Measurements from ENCODE around the gene IL31. TPM values are rescaled to one million over a fixed set of nuclear protein-coding genes. Genes with fewer than 3 reads are reported as not detected.

IL31 gene
- total RNA-seq, 1 experiment from 2014 or later: not detected

DNA sequence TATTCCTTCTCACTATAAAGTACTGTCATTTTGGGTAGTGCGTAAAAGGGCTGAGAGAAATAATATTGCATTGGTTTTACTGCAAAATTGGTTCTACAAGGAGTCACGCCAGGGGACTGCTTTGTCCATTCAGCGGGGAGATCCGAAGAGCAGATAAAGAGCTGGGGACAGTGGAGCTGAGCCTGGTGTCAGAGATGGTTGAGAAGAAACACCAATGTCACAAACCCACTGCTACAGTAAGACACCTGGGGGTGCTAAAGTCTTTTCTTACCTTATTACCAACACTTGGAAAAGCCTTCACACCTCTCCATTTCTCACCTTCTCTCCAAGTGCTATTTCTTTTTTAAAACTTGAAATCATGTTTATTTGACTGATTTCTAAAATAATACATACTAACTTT, 14.1 kb downstream of the IL31 start:
- no peak for DNase-seq (ENCODE audit: extremely low read depth, low read depth)

DNA sequence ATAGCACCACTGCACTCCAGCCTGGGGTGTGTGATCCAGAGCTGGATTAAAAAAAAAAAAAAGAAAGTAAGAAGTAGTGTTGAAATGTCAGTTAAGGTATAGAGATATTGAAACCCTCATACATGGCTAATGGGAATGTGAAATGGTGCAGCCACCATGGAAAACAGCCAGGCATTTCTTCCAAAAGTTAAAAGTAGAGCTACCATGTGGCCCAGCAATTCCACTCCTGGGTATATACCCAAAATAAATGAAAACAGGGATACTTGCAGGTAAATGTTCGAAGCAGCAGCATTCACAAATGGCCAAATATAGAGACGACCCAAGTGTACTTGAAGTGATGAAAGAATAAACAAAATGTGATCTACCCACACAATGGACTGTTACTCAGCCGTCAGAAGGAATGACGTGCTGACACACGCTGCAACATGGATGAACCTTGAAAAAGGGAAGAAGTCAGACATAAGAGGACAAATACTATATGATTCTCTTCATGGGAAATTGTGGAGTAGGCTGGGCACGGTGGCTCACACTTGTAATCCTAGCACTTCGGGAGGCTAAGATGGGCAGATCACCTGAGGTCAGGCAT, 15.2 kb downstream of the IL31 start:
- no peak for DNase-seq (ENCODE audit: extremely low read depth, low read depth)

DNA sequence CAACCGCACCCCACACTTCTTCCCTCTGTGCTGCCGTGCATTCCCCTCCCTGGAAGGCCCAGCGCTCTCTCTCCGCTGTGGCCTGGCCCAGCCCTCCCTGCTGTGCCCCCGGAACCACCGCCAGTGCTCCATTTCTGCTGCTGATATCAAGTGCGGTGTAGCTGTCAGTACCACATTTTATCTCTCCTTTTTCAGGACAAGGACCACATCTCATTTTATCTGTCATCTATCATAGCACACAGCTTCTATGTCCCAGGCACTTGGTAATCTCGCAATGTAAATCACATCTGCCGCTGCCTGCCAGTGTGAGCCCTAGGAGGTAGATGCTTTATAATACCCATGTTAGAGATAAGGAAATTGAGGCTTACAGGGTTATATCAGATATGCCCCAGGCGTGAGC, 18.3 kb downstream of the IL31 start:
- no peak for DNase-seq (ENCODE audit: extremely low read depth, low read depth)

DNA sequence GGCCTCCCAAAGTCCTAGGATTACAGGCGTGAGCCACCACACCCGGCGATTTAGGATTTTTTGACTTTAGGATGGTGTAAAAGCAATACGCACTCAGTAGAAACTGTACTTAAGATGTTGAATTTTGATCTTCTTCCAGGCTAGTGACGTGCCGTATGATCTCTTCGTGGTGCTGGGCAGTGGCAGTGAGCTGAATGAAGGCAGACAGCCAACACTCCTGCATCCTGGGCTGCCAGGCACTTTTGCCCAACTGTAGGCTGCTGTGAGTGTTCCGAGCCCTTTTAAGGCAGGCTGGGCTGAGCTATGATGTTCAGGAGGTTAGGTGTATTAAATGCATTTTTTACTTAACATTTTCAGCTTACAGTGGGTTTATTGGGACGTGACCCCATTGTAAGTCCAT, 21.3 kb downstream of the IL31 start:
- DNase-seq (ENCODE audit: extremely low read depth, low read depth): no peak

DNA sequence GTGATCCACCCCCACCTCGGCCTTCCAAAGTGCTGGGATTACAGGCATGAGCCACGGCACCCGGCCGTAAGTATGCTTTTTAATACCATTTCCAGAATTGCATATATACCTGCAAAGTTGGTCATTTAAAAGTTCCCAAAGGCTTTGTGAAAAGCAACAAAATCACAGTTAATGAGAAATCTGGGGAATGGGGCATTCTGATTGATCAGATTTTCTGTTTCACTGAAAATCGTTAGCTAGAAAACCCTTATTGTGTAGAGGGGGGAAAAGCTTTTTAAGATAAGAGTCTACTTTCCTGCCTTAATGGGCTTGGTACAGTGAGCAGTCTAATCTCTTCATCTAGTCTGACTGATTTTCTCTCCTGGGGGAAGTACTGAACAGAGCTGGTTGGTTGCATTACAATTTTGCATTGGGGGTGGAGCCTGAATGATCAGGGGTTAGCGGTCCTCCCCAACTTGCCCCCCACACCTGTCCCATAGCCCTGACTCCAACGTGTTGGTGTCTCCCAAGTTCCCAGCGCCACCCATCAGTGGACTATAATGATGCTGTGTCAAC, 23.8 kb downstream of the IL31 start:
- no peak for DNase-seq (ENCODE audit: extremely low read depth, low read depth)

DNA sequence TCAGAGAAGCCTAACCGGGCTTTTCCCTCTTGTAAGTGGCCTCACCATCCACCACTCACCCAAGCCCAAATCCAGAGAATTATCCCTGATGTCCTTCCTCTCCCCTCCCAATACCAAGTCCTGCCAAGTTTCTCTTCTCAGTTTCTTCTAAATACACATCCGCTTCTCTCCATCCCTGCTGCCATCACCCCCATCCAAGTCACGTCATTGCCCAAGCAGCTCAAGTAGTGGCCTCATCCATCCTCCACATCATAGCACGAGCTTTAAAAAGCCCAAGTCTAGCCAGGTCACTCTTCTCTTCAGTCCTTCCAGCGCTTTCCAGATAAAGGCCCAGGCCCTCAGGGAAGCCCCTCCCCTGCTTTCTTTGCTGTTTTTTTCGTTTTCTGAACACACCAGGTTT, 25.4 kb downstream of the IL31 start:
- DNase-seq (ENCODE audit: extremely low read depth, low read depth): no peak

DNA sequence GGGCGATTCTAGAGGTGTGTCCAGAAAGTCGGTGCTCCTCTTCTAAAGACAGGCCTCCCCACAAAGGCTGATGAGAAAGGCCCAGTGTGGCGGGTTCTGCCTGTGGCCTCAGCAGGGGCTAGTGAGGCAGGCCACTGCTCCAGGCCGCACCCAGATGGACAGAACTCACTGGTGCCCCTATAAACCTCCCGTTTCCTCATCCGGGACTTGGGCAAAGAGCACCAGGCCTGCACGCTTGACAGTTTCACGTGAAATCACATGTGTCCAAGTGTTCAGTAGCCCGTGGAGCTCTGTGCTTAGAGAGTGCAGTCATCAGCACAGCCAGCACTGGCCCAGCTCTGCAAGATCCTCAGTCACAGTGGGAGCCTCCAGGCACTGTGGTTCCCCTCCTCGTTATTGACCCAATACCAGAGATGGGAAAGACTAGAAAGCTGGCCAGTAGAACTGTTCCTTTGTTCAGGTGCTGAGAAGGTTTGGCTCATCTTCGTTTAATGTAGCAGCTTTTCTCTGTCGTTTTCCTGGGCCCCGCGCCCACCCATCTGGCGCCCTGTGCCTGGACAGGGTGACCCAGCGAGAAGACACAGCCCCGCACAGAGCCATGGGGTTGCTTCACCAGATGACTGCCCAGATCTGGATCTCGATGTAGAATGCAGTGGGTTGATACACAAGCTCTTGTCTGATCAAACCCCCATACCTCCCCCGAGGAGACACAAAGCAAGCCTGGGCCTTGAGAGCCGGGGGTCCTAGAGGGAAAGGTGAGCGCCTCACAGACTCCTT, 26.3 kb downstream of the IL31 start:
- DNase-seq (ENCODE audit: extremely low read depth, low read depth): no peak

DNA sequence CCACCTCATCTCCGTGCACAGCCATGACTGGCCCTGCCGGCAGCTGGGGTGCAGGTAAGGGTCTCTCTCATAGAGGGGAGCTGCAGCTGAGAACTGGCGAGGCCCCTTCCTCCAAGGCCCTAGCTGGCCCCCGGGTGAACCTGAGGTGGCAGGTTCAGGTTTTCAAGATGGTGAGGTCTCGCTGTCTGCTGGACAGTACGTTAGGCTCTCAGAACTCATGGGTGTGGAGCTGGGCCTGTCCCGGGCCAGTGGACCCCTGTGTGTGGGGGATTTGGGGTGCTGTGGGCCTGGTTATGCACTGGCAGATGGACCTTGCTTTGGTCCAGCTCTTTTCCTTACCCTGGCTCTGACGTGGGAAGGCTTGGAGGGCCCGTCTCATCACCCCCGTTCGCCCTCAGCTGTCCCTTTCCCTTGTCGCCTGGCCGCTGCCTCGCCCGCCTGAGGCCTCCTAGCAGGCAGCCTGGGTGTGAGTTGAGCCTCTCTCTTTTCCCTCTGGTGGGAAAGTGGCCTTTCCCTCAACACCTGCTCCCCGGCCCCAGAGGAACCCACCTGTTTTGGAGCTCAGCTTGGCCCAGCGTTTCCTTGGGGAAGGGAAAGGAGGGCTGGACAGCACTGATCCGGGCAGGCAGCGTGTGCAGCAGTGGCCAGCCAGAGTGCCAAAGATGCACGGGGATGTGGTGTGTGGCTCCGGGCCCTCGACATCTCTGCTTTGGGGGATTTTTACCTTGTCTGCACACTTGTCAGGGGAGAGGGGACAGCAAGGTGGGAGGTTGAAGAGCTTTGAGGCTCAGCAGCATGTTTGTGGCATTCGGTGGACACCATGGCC, 28.3 kb downstream of the IL31 start:
- no peak for DNase-seq (ENCODE audit: extremely low read depth, low read depth)

DNA sequence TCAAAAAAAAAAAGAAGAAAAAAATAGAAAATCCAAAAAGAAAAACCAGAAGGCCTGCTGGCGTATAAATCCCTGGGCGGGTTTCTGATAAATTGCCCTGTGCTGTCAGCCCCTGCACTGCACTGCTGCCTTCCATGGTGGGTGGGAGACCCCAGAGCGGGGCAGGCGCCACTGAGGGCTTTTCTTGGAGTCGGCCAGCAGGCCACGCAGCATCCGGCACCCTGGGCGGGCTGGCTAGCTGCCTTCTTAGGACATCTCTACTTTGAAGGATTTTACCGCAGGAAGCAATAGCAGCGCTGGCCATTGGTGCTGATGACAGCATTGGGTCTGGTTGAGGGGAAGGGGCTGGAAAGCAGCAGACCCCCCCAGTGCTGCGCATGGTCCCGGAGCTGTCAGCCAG, 29.1 kb downstream of the IL31 start:
- no peak for DNase-seq (ENCODE audit: extremely low read depth, low read depth)

DNA sequence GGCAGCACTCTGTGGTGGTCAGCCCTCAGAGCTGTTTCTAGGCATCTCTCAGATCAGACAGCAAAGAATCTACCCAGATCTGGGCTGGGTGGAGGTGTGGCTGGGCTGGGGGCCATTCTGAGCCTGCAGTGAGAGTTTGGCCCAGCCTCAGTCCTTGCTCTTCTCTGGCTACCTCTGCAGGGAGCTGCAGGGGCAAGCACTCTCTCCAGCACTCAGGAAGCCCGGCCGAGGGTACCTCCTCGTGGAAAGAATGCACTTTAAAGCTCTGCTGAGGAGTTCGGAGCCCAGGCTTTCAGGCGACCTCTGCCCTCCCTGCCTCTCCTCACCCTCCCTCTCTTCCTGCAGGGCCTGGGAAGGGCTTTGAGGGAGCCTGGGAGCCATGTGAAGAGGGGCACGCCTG, 31.2 kb downstream of the IL31 start:
- no peak for DNase-seq (ENCODE audit: extremely low read depth, low read depth)

DNA sequence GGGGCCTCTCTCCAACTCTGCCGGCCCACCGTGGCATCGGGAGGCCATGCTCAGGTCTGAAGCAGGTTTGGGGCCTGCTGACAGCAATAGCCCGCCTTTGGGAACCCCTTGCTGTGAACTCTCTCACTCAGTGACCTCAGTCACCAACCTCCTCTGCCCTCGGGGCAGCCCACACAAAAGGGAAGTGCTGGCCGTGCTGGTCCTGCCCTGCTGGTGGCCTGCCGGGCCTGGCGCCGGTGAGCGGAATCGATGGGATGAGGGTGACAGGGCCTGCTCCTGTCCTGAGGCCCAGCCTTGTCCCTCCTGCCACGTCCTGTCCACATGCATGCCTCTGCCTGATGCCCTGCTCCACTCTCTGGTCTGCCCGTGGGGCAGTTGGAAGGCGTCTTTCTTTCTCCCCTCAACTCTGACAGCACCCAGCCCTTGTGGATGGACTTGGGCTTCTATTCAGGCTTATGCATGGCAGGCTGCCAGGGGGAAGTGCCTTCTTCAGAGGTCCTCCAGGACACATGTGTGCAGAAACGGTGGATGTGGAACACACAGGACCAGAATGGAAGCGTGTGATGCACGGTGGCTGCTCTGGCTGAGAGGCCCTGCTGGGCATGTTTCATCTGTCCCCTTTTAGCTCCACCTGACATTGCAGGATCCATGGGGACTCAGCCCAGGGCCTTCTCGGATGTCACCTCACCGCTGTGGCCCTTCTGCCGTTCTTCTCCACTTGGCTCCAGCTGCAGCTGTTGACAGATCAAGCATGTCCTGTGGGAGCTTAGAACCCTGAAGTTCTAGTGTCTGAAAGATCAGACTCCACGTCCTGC, 31.9 kb downstream of the IL31 start:
- DNase-seq (ENCODE audit: extremely low read depth, low read depth): no peak

DNA sequence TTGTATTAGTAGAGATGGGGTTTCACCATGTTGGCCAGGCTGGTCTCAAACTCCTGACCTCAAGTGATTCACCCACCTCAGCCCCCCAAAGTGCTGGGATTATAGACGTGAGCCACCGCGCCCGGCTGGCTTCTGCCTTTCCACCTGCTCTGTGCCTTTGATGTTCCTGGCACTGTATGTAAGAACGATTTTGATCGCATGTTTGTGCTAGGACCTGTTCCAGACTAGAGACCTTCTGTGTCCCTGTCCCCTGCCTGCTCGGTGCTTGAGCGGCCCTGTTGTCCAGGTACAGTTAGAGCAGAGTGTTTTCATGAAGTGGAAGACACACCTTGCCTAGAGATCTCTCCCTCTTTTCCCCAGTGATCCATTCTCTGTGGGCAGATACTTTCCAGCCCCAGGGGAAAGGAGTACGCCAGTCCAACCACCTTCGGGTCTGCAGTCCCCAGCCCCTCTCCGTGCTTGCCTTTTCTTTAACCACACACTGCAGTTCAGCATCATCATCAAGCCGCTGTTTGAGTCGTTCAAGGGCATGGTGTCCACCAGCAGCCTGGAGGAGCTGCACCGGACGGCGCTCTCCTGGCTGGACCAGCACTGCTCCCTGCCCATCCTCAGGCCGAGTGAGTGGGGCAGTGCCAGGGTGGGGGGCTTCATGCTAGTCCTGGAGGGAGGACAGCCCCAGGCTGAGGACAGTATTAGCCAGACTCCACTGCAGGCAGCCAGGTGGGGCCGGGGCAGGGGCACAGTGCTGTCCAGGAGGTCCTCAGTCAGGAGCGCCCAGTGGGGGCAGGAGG, 33.4 kb downstream of the IL31 start:
- DNase-seq (ENCODE audit: extremely low read depth, low read depth): no peak

DNA sequence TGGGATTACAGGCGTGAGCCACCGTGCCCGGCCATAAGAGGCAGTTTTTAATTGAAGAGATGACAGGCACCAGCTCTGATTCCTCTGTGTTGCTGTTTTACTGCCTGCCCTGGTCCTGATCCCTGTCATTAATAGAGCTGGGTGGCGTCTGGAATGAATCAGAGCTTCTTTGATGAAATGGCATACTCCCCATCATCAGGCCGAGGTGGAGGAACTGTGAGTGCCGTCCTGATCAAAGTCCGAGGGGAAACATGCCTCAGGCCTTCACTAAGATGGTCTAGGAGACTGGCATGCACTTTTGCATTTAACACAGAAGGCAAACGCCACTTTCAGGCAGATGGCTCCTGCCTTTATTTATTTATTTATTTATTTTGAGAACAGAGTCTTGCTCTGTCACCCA, 34.1 kb downstream of the IL31 start:
- no peak for DNase-seq (ENCODE audit: extremely low read depth, low read depth)

DNA sequence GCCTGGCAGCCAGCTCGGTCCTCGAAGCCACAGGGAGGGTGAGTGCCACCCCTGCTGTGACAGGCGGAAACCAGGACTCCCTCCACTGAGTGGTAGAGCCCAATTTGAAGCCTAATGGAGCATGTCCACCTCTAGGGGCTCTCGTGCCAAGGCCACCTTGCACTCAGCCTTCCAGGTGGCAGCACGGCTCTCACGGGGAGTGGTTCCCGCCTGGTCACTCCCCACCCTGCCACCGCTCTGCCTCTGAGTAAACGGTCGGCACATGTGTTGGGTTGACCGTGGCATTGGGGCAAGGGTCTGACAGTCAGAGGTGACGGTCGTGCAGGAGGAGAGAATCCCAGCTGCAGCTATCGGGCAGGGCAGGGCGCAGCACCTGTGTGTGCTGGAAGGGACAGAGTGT, 34.8 kb downstream of the IL31 start:
- no peak for DNase-seq (ENCODE audit: extremely low read depth, low read depth)

DNA sequence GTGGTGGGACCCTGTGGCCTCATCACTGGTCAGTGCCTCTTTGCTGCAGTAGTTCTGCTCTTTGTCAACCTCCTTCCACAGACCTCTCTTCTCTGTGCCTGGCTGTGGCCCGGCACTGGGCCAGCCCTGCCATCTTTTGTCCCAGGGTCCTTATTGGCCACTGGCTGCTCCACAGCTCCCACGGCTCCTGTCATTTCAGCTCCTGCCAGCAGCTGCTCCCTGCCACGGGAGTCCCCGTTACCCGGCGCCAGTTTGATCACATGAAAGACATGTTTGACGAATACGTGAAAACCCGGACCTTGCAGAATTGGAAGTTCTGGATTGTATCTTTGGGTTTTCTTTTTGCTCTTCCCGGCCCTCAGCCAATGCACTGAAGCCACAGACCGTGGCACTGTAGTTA, 35.4 kb downstream of the IL31 start:
- DNase-seq (ENCODE audit: extremely low read depth, low read depth): no peak

DNA sequence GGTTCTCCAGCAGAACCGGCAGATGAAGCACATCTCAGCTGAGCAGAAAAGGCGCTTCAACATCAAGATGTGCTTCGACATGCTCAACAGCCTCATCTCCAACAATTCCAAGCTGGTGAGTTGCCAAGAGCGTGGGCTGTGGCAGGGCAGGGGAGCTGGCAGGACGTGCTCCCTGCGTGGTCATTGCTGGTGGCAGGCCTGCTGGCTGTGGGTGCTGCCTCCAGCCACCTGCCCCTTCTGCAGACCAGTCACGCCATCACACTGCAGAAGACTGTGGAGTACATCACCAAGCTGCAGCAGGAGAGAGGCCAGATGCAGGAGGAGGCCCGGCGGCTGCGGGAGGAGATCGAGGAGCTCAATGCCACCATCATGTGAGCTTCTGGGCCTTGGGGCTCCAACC, 35.8 kb downstream of the IL31 start:
- DNase-seq (ENCODE audit: extremely low read depth, low read depth): no peak

DNA sequence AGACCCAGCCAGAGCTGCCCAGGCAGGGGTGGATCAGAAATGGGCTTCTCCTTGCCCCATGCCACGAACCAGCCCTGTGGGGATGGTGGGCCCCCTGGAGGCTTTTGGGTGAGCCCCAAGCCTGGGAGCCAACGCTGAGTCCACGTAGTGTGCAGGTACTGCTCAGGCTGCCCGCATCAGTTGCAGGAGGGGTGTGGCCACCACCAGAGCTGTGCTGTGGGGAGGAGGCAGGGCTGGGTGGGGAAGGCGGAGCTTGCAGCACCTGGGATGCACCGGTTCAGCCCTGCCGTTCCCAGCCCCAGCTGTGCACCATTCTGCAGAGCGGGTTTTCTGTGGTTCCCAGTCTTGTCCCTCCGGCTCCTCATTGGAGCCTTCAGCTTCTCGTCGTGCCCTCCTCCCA, 36.3 kb downstream of the IL31 start:
- no peak for DNase-seq (ENCODE audit: extremely low read depth, low read depth)

DNA sequence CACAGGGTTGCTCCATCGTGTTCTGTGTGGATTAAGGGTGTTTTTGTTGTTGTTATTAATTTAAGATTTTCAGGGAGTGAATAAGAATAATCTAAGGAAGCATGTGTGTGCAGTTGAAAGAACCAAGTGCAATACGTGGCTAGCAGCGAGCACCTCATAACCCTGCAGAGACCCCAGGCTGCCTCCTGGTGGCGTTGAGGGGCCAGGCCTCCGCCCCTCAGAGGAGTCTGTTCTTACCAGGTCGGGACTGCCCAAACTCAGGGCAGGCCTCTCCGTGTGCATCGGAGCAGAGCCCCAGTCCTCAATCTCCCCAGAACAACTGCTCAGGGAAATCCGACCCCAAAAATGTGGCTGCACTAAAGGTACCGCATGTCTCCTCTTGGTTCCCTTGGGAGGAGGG, 36.8 kb downstream of the IL31 start:
- no peak for DNase-seq (ENCODE audit: extremely low read depth, low read depth)

DNA sequence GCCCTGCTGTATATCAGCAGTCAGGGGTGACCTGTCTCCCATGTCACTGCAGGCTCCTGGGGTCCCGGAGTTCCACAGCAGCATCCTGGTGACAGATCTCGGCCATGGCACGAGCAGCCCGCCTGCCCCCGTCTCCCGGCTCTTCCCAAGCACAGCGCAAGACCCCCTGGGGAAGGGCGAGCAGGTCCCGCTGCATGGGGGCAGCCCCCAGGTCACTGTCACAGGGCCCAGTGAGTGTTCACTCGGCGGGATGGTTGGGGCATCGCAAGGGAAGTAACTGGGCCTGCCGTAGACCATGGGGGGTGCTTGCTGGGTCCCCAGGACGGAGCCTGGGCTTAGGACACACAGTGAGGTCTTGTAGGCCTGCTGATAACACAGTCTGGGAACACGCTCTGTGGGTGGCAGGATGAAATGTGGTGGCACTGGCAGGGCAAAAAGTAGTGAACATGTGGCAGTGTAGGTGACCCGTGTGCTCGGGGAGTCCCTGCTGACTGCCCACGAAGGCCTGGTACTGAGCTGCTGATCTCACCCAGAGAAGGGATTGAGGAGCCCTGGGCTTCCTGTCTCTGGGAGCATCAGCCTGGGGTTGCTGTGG, 38.5 kb downstream of the IL31 start:
- DNase-seq (ENCODE audit: extremely low read depth, low read depth): no peak
